NCI-H345 treated with DMSO at 0.1 percent for 48 hours (cell line): ENCODE data around the gene MECR.

ENCODE experiments used
- DNase-seq: peaks from one replicate; lab custom pipeline; 2025; ENCODE audit not compliant: unreplicated experiment; lab: John Stamatoyannopoulos, UW

MECR gene, protein sequence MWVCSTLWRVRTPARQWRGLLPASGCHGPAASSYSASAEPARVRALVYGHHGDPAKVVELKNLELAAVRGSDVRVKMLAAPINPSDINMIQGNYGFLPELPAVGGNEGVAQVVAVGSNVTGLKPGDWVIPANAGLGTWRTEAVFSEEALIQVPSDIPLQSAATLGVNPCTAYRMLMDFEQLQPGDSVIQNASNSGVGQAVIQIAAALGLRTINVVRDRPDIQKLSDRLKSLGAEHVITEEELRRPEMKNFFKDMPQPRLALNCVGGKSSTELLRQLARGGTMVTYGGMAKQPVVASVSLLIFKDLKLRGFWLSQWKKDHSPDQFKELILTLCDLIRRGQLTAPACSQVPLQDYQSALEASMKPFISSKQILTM

DNA sequence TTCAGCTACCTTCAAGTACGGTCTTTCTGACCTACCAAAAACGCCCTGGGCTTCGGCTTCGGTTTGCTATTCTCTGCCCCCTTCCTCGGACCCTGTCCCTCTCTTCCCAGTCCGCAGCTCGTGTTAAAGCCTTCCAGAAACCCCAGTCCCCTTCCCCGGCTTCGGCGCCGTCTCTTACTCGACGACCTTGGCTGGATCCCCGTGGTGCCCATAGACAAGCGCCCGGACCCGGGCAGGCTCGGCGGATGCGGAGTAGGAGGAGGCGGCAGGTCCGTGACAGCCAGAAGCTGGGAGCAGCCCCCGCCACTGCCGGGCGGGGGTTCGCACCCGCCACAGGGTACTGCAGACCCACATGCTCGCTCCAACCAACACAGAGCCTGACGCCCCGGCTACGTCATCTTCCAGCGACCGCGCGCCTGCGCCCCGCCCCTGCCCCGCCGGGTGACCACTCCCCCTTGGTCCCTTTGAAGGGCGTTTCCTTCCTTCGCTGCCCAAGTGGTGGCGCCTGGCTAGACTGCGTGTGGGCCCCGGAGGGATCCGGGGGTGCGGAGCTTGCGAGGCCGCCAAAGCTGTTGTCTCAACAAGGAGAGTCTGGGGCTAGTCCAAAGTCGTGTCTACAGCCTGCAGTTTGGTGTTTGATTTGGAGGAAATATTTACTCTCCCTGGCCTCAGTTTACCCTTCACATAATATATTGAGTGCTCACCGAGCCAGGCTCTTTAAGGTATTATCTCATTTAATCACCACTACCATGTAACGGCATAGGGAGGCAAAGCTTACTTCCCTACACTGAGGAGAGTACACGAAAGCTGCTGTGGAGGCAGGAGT lies at the start of gene MECR:
Gene MECR (minus strand): TSS at position 382 of the 826 bp plus-strand sequence. CDS start 28 bp downstream, at position 354.
- peak; percentile 84 for DNase-seq

DNA sequence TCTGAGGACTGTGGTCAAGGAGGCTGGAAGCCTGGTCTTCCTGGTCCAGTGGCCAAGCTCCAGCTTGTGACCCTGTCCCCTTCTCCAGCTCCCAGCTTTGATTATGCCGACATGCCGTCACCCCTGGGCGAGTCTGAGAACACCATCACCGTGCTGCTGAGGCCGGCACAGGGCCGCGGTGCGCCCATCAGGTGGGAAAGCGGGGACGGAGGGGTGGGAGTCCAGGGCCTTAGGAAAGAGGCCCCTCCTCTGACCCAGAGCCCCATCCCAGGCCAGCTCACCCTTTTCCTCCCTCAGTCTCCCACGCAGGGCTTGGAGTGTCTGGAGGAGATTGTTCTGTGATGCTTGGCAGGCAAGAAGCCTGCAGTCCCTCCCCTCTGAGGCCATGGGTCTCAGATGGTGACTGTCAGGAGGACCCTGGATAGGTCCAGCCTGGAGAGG lies 49.2 kb upstream of the MECR start:
- DNase-seq = no peak

DNA sequence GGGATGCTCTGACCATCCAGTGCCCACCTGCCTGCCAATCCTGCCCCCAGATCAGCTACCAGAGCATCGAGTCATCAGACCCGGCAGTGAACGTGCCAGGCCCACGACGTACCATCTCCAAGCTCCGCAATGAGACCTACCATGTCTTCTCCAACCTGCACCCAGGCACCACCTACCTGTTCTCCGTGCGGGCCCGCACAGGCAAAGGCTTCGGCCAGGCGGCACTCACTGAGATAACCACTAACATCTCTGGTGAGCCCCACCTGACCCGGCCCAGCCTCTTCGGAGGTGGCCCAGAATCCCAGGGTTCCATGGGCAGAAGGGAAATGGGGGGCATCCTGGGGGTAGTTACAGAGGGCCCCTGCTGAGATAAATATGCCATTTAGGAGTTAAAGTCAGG lies 48.7 kb upstream of the MECR start:
- DNase-seq = no peak

- DNase-seq = no peak
Measured at GRCh38 chr1:29278124-29278523, 47.4 kb upstream of the MECR start.

DNA sequence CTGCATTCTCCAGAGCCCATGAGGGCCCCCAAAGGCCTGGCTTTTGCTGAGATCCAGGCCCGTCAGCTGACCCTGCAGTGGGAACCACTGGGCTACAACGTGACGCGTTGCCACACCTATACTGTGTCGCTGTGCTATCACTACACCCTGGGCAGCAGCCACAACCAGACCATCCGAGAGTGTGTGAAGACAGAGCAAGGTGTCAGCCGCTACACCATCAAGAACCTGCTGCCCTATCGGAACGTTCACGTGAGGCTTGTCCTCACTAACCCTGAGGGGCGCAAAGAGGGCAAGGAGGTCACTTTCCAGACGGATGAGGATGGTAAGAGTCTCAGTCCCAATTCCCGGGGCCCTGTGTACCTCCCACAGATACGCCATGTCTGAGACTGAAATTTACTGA lies 44.7 kb upstream of the MECR start:
- no peak for DNase-seq

- no peak for DNase-seq
Measured at GRCh38 chr1:29272147-29272907, 41.6 kb upstream of the MECR start.

- DNase-seq = no peak
Measured at GRCh38 chr1:29271724-29272123, 41.0 kb upstream of the MECR start.

DNA sequence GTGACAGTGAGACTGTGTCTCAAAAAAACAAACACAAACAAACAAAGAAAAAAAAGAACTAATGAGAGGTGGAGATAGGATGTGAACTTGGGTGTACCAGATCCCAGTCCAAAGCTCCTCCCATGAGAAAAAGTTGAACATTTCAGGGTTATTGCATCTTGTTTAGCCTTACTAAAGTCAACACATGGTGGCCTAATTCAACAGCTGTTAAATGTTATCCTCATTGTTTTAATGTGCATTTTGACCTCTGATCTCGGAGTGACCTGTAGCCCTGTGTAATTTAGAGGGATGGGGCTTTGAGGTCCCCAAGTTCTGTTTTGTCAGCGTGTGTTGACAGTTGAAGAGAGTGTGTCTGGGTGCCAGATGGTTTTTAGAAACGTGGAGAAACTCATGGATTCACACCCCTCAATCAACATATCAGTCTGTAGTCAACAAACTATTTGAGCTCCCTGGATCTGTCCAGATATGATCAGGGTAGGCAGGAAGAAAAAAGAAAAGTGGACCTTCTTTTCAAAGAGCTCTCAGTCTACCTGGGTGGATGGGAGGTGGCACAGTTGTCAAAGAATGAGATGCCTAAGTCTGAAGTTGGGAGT lies 40.3 kb upstream of the MECR start:
- no peak for DNase-seq

GRCh38 chr1:29269382-29269781 lies 38.6 kb upstream of the MECR start:
- DNase-seq = no peak

- no peak for DNase-seq
Measured at GRCh38 chr1:29267321-29268070, 36.8 kb upstream of the MECR start.

DNA sequence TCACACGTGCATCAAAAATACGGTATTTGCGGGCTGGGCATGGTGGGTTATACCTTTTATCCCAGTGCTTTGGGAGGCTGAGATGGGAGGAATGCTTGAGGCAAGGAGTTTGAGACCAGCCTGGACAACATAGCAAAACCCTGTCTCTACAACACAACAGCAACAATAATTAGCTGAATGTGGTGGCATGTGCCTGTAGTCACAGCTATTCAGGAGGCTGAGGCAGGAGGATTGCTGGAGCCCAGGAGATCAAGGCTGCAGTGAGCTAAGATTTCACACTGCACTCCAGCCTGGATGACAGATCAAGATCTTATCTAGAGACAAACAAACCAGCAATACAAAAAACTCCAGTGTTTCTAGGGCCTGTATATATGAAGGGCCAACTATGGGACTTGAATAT lies 36.2 kb upstream of the MECR start:
- no peak for DNase-seq

GRCh38 chr1:29264773-29265389 lies 34.1 kb upstream of the MECR start:
- no peak for DNase-seq

DNA sequence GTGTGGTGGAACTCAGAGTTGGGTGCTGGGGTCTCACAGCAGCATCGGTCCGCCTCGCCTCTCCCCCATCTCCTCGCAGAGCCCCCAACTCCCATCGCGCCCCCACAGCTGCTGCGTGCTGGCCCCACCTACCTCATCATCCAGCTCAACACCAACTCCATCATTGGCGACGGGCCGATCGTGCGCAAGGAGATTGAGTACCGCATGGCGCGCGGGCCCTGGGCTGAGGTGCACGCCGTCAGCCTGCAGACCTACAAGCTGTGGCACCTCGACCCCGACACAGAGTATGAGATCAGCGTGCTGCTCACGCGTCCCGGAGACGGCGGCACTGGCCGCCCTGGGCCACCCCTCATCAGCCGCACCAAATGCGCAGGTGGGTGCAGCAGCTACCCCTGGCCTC lies 29.8 kb upstream of the MECR start:
- no peak for DNase-seq

DNA sequence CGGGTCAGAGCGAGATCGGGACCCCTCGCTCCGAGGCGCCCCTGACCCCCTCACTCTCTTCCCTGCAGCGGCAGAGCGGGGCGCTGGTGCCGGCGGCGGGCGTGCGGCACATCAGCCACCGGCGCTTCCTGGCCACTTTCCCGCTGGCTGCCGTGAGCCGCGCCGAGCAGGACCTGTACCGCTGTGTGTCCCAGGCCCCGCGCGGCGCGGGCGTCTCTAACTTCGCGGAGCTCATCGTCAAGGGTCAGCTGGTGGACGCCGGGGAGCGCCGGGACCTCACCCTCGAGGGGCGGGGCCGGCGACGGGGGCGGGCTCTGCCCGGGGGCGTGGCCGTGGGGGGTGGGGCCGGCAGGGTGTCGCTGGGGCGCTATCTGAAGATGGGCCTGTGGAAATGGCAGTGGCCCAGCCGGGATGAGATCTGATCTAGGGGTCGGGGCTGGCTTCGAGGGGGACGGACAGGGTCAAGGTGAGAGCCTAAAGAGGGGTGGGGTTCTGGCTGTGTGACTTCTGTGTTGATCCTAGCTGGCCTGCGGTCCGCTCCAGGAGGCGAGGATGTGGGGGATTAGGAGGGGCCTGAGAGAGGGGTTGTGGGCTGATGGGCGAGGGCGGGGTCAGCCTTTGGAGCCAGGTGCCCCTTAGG lies 29.2 kb upstream of the MECR start:
- DNase-seq = no peak

GRCh38 chr1:29258976-29259801 lies 28.5 kb upstream of the MECR start:
- no peak for DNase-seq

DNA sequence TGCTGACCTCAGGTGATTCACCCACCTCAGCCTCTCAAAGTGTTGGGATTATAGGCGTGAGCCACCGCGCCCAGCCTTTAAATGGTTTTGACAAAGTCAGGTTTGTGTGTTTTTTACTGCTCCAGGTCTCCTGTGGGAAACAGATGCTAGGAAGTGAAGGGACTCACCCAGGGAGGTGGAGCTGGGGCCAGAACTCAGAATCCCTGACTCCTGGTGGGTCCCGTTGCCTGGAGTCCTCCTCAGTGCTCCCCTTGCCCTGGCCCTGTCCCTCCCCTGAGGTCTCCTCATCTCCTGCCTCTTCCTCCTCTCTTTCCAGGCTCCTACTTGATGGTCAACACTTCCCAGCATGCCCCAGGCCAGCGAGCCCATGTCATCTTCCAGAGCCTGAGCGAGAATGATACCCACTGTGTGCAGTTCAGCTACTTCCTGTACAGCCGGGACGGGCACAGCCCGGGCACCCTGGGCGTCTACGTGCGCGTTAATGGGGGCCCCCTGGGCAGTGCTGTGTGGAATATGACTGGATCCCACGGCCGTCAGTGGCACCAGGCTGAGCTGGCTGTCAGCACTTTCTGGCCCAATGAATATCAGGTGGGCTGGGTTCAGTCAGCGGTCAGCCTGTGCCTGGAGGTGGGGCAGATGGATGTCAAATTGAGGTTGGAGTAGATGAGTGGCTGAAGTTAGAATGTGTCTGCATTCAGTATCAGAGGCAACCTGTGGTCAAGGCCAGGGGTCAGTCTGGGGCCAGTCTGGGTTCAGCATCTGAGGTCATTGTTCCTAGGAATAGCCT lies 27.6 kb upstream of the MECR start:
- no peak for DNase-seq

DNA sequence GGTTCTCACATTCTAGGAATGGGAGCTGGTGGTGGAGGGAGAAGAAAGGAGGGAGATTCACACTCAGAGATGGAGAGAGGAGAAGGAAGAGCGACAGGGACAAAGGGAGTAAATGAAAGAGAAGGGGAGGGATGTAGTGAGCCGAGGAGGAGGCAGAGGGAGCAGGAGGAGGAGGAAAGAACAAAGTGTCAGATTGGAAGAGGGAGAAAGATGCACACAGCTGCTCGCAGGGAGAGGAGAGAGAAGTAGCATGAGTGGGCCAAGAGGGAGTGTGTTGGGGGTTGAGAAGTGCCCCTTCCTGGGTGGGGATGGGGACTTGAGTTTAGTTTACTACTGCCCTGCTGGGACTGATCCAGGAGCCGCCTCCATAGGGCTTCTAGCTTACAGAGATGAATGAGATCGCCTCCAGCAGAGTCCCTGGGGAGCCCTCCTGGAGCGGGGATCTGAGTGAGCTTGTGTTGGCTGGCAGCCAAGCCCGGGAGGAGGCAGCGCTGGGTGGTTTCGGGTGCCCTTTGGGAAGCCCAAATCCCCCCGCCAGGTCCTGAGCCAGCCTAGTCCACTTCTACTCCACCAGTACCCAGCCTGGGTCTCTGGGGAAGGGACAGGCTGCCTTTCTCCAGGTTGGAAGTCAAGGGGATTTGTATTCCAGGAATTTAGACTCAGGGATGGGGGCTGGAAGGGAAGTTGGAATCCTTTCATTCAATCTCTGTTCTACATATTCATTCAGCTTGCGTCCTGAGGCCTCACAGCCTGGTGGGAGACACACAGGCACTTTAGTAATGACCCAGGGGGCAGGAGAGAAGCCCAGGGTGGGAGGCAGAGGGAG lies 26.5 kb upstream of the MECR start:
- DNase-seq = peak; percentile 85
